Gastroesophageal sphincter (tissue), 4 donors: ENCODE results near the gene LYRM9. TPM values are rescaled to one million over a fixed set of nuclear protein-coding genes. Genes with fewer than 3 reads are reported as not detected.
"Not testable (repeated sequence)": the region's sequence is repeated elsewhere in the genome, so short reads cannot be mapped to it uniquely, and the experiment has no call there.

Experiments
- ATAC-seq: fragments of 150-250 bp; one replicate; pipeline ENCODE4 v1.9.1; 2016; ENCODE audit warnings: mild to moderate bottlenecking, moderate library complexity
- H3K27ac ChIP-seq, 4 donors: fragments of 200-600 bp; sonication (generic) in 3 of 4; 1 replicate in 3 of 4; 2 replicates in 1 of 4; pipeline ENCODE4 v1.5.1; 2016 to 2019
- H3K27me3 ChIP-seq: fragments of 200-600 bp; sonication (generic); one replicate; pipeline ENCODE4 v1.5.1; 2019
- H3K36me3 ChIP-seq, 2 donors: fragments of 200-600 bp; sonication (generic); one replicate each; pipeline ENCODE4 v1.5.1; 2019; ENCODE audit warnings: control low read depth in 1 of 2
- H3K4me1 ChIP-seq, 3 donors: fragments of 200-600 bp; sonication (generic); 1 replicate in 2 of 3; 2 replicates in 1 of 3; pipeline ENCODE4 v1.5.1; 2016 to 2019; ENCODE audit warnings: control low read depth in 2 of 3
- H3K4me3 ChIP-seq, 2 donors: fragments of 200-600 bp; sonication (generic); one replicate each; pipeline ENCODE4 v1.5.1; 2019; ENCODE audit warnings: mild to moderate bottlenecking in 1 of 2, moderate library complexity in 1 of 2
- H3K9me3 ChIP-seq, 3 donors: fragments of 200-600 bp; sonication (generic); one replicate each; pipeline ENCODE4 v1.5.1; 2017 to 2019; ENCODE audit warnings: control low read depth in 2 of 3
- CTCF ChIP-seq, 4 experiments: fragments of 200-600 bp in 2 of 4; fragments of 450-650 bp in 2 of 4; sonication (generic) in 1 of 4; IDR thresholded peaks; one replicate each; pipeline ENCODE4 v1.5.1; 2017 to 2019; ENCODE audit warnings: antibody characterized with exemption in 4 of 4, mild to moderate bottlenecking in 2 of 4, moderate library complexity in 2 of 4
- EP300 ChIP-seq: sonication (generic); formaldehyde crosslinking; IDR thresholded peaks from one replicate; pipeline ENCODE4 v1.6.1; 2017; ENCODE audit warnings: antibody characterized with exemption, mild to moderate bottlenecking
- POLR2A ChIP-seq, 2 donors: fragments of 450-650 bp; IDR thresholded peaks; one replicate each; pipeline ENCODE4 v1.6.1; 2017; ENCODE audit warnings: antibody characterized with exemption in 2 of 2, mild to moderate bottlenecking in 2 of 2, moderate library complexity in 1 of 2
- POLR2AphosphoS5 ChIP-seq: sonication (generic); formaldehyde crosslinking; IDR thresholded peaks from one replicate; pipeline ENCODE4 v1.6.1; 2017; ENCODE audit warnings: antibody characterized with exemption
- WGBS, 2 donors: methylation state at CpG; one replicate each; pipeline ENCODE4 v1.1.5; 2018; ENCODE audit warnings: low coverage in 1 of 2; 5-methylcytosine and 5-hydroxymethylcytosine counted together
- total RNA-seq, 4 donors: library from RNA; depleted of rRNA; stranded (reverse); fragments of >200 nt; gene quantifications; one replicate each; pipeline ENCODE4 v1.1.0, GENCODE V29; 2016

The LYRM9 gene
- total RNA-seq, 4 donors from 2014 or later: 11.1 to 30.3 (median 17.8) TPM

- Histone ChIP-seq H3K36me3 (no peaks in the 10 kb centered on the region), H3K27me3 (peaks cover 19% of the 10 kb centered on the region), H3K9me3 (no peaks in the 10 kb centered on the region), H3K4me3 (no peak overlapping the region), H3K27ac (no peak overlapping the region), H3K4me1 (peaks cover 0 to 32% (median 0%) of the 10 kb centered on the region in 3 donors)
- 90 to 95% methylated on average over 5 to 7 of the region's 9 CpGs for WGBS, 2 donors
- no peak for TF ChIP-seq POLR2AphosphoS5
- no peak for TF ChIP-seq EP300
- no peak for TF ChIP-seq POLR2A (IDR thresholded peaks at IDR 0.05)
- TF ChIP-seq CTCF (IDR thresholded peaks at IDR 0.05): no peak
- no peak for ATAC-seq
Measured at GRCh38 chr17:27891841-27892240, 1.3 kb downstream of the LYRM9 start.

- ATAC-seq: no peak
- Histone ChIP-seq H3K4me1 (peaks cover 0 to 32% (median 0%) of the 10 kb centered on the region in 3 donors), H3K27ac (no peak overlapping the region), H3K4me3 (no peak overlapping the region), H3K9me3 (no peaks in the 10 kb centered on the region), H3K27me3 (no peaks in the 10 kb centered on the region), H3K36me3 (no peaks in the 10 kb centered on the region)
- WGBS, 2 donors: 93 to 94% methylated on average over 2 to 3 of the region's 4 CpGs
- TF ChIP-seq POLR2AphosphoS5 (no peak), POLR2A (IDR thresholded peaks at IDR 0.05) (no peak), EP300 (no peak), CTCF (IDR thresholded peaks at IDR 0.05) (no peak)
Measured at GRCh38 chr17:27889711-27890251, 3.4 kb downstream of the LYRM9 start.

GRCh38 chr17:27888945-27889344, 4.2 kb downstream of the LYRM9 start:
- no peak for ATAC-seq
- no peak overlapping the region for H3K4me3 ChIP-seq
- H3K36me3 ChIP-seq: no peaks in the 10 kb centered on the region
- no peaks in the 10 kb centered on the region for H3K27me3 ChIP-seq
- no peak overlapping the region for H3K27ac ChIP-seq
- TF ChIP-seq CTCF (IDR thresholded peaks at IDR 0.05): no peak
- no peak for TF ChIP-seq POLR2A (IDR thresholded peaks at IDR 0.05)
- TF ChIP-seq EP300: no peak
- TF ChIP-seq POLR2AphosphoS5: no peak
- WGBS, 2 donors: 72 to 73% methylated on average over 4 to 7 of the region's 7 CpGs
- peaks cover 0 to 32% (median 0%) of the 10 kb centered on the region in 3 donors for H3K4me1 ChIP-seq
- H3K9me3 ChIP-seq: no peaks in the 10 kb centered on the region

- Histone ChIP-seq H3K4me1 (peaks cover 0 to 28% (median 0%) of the 10 kb centered on the region in 3 donors), H3K36me3 (no peaks in the 10 kb centered on the region), H3K9me3 (no peaks in the 10 kb centered on the region), H3K4me3 (no peak overlapping the region), H3K27me3 (no peaks in the 10 kb centered on the region), H3K27ac (no peak overlapping the region)
- no peak for ATAC-seq
- WGBS, 2 donors: 80 to 100% methylated on average over 1 to 2 of the region's 2 CpGs
- TF ChIP-seq POLR2A (IDR thresholded peaks at IDR 0.05) (no peak), EP300 (no peak), CTCF (IDR thresholded peaks at IDR 0.05) (no peak), POLR2AphosphoS5 (no peak)
Measured at GRCh38 chr17:27888067-27888466, 5.1 kb downstream of the LYRM9 start.

- H3K9me3 ChIP-seq, H3K36me3 ChIP-seq, H3K27me3 ChIP-seq, ATAC-seq, H3K27ac ChIP-seq, H3K4me3 ChIP-seq: not testable (repeated sequence)
- 85 to 95% methylated on average over 2 to 5 of the region's 8 CpGs for WGBS, 2 donors
- peaks cover 0 to 14% (median 0%) of the 10 kb centered on the region in 3 donors for H3K4me1 ChIP-seq
Measured at GRCh38 chr17:27886348-27886906, 6.7 kb downstream of the LYRM9 start.
